Ecto neural progenitor cell (in vitro differentiated cells): Measurements from ENCODE around the gene GOLT1B.

Experiments
- DNase-seq: peaks from one replicate; pipeline ENCODE4 v3.0.0-alpha.2; 2018; ENCODE audit warnings: low spot score

GOLT1B gene

DNA sequence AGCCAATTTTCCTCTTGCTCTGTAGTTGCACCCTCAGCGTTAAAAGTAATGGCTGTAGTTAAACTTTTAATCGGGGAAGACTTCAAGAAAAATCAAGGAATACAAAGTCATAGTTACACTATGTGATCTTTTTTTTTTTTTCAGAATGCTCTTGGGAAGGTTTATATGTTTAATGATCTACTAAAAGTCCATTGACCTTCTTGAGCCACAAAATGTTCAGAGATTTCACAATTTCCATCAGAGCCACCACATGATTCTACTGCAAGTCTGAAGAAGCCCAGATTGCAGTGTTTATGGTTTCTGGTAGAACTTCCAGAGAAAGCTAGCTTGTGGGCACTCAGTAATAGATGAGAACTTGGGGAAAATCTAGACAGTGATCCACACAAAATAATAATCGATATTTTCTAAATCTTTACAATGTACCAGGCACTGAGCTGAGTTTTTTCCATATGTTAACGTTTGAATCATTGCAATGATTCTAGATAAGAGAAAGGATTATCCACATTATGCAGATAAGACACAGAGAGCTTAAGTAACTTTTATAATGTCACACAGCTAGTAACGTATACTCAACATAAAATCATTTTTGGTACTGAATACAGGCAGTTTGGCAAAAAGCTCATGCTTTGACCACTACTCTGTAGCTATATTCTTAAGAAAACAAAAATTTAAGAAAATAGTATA, 64.8 kb downstream of the GOLT1B start:
- DNase-seq = no peak

DNA sequence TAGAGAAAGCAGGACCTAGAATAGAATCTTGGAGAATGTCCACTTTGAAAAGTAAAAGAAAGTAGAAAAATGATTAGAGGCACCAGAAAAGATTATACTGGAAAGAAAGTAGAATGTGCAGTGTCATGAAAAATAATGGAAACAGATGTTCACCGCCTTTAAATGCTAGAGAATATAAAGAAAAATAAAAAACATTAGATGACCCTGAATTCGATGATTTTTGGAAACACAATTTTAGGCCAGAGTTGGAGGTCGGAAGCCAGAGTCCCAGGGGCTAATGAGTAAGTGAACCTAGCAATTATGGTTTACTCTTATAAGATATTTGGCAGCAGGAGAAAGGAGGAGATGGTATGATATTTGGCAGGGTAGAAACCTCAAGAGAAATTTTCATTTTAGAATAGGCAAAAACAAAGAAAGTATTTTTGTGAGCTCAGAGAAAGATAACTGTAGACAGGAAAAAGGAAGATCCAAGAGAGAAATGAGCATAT, 65.4 kb downstream of the GOLT1B start:
- DNase-seq = no peak
